Activated CD4-positive, alpha-beta T cell treated with anti-CD3 and anti-CD28 coated beads, Interleukin-2, amount 50 U/mL, for 16 hours (primary cell): ENCODE data around the gene ZCWPW1.

Experiments used
- DNase-seq: peaks from one replicate; pipeline ENCODE4 v3.0.0-alpha.2; 2020

The ZCWPW1 gene

GRCh38 chr7:100428199-100428966 is at the start of gene ZCWPW1:
Gene ZCWPW1 (minus strand): TSS chr7:100428703. CDS start chr7:100420649, 8,054 bp downstream.
- DNase-seq, result peak; percentile 97

DNA sequence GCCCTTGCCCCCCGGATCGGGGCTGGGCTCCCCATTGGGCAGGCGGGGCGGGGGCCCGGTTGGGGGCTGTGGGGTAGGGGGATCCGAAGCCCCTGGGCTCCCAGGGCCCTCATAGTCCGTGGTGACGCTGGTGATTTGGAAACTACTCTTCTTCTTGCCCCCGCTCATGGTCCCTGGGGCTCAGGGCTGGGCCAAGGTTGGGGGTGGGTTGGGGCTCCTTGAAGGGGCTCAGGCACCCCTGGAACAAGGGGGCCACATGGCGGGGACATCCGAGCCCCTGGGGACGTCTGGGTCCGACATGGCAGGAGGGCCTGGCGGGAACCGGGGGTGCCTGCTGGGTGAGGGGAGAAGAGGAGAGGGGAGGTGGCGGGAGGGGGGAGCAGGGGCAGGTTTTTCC is 49.4 kb upstream of the ZCWPW1 start:
- no peak for DNase-seq

GRCh38 chr7:100476903-100477870 is 48.7 kb upstream of the ZCWPW1 start:
- DNase-seq, result peak; percentile 43

GRCh38 chr7:100476101-100476780 is 47.7 kb upstream of the ZCWPW1 start:
- no peak for DNase-seq

DNA sequence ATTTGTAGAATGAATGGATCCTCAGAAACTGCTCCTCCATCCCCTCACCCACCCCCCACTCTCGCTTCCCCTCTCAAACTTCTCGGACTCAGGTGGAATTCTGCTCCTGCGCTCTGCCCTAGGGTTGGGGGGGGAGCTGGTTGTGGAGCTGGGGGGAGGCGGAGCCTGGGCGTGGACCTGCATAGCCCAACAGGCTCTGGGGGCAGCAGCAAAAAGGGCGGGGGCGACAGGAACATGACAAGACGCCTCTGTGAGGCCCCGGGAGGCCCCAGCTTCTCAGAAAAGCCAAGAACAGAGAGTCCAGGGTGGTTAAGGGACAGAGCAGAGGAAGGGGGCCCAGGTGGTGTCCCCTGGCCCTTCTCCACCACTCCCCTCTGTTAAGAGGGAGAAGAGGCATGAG is 47.0 kb upstream of the ZCWPW1 start:
- no peak for DNase-seq

DNA sequence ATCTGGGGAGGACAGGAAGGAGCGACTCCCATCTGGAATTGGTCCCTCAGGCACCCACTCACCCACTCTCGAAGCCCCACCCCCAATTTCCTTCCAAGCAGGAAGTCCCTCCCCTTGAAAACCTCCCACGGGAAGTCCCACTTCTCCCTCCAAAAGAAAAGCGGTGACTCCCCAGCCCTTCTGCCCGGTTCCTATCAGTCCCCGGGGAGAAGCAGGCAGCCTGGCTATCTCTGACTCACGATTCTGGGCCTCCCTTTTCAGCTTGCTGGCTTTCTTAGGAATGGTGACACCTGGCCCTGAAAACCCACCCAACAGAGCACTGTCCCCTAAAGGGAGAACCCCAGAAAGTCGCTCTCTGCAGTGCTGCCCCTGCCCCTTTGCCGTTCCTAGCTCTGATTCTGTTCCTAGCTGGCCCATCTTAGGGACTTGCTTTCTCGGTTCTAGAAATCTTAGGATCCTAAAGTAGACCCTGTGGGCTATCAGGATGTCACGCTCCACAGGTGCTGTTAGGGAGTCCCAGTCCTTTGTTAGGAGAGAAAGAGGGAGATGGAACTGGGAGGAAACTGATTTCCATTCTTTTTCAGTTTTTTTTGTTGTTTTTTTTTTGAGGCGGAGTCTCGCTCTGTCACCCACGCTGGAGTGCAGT is 44.5 kb upstream of the ZCWPW1 start:
- DNase-seq, result no peak

DNA sequence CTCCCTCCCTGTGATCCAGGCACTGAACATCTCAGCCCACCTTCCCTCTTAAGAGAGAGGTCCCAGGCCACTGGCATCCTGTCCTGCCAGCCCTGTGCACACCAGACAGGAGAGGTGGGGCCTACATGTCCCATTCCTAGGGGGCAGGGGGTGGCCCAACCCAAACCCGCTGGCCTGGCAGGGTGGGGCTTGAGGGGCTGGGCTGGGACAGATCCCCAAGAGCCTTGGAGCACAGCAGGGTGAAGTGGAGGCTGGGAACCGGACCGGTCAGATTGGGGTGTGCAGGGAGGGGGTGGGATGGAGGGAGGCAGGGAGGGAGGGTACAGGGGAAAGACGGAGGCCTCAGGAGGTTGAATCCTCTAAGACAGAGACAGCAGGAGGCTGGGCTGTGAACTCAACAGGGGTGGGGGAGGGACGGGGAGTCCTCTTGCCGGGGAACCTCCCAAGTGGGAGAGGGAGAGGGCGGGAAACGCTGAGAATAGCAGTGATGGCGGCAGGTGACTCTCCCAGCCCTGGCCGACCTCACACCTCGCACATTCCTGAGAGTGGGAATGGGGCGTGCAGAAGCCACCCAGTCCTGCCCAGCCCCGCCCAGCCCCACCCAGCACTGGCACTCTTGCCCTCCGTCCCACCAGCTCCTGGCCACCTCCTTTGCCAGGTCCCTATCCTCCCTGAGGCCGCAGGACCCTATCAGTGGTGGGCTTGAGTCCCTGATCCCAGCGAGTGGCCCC is 43.8 kb upstream of the ZCWPW1 start:
- no peak for DNase-seq

GRCh38 chr7:100471021-100471420 is 42.5 kb upstream of the ZCWPW1 start:
- no peak for DNase-seq

DNA sequence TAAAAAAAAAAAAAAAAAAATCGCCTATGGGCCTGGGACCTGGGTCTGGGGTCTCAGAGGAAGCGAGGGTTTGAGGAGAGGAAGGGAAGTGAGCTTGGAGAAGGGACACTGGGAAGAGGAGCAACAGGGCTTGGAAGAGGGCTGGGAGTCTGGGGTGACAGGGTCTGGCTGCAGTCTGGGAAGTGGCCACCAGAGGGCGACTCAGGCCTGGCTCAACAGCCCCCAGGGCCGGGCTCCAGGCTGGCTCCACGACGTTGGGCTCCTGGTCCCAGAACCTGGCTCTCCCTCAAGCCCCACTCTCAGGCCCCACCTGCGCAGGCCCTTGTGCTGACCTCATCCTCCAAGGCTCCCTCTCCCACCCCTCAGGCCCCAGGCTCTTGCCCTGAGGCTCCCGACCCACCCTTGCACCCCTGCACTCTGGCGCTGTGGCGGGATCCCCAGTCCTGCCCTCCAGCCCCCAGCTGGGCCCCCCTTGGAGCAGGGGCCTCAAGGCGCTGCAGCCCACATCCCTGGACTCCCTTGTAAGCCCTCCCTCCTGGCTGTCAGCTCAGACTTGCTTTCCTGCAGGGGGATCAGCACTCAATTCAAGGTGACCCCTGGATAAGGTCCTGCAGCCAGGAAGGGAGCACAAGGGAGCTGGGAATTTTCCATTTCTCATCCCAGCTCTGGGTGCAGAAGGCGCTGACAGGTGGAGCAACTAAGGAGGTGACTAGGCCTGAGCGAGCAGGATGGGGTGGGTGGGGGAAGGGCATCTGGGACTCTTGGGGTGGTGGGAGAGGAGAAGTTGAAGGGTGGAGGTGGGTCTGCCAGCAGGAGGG is 40.9 kb upstream of the ZCWPW1 start:
- peak; percentile 81 for DNase-seq

DNA sequence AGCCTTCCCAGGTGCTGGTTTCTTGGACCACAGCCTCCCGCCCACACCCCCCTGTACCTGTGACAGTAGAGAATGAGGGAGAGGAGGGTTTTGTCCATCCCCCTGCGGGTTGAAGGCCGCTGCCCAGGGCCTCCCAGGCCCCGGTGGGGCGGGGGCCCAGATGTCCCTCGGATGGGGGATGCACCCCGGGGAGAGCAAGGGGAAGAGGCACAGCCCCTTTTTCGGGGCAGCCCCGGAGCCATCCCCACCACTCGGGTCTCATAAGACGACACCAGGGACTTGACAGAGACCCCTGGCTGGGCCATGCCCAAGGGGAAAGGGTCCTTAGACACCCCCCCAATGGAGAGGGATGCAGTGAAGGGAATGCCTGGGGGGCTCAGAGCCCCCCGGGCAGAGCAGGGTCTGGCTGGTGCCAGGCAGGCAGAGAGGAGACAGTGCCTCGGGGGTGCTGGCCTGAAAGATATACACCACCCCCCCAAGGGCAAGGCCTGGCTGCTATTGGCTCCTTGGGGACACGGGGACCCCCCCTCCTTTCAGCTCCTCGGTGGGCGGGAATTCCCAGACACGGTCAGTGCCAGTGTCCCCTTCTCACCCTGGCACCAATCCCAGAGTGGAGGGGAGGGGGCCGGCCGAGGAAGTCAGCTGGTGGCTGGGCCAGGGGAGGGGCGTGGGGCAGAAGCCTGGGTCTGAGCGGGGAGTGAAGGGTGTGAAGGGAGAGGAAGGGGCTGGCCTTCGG is 39.3 kb upstream of the ZCWPW1 start:
- DNase-seq, result no peak

- DNase-seq, result no peak
These were observed 38.4 kb upstream of the ZCWPW1 start for GRCh38 chr7:100466653-100467605.

- DNase-seq, result no peak
These were observed 37.3 kb upstream of the ZCWPW1 start for GRCh38 chr7:100465702-100466311.

DNA sequence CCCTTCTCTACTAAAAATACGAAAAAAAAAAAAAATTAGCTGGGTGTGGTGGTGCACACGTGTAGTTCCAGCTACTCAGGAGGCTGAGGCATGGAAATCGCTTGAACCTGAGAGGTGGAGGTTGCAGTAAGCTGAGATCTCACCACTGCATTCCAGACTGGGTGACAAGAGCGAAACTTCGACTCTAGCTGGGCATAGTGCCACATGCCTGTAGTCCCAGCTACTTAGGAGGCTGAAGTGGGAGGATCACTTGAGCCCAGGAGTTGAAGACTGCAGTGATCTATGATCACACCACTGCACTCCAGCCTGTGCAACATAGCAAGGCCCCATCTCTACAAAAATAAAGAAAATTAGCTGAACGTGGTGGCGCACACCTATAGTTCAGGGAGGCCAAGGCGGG is 36.8 kb upstream of the ZCWPW1 start:
- DNase-seq, result no peak

DNA sequence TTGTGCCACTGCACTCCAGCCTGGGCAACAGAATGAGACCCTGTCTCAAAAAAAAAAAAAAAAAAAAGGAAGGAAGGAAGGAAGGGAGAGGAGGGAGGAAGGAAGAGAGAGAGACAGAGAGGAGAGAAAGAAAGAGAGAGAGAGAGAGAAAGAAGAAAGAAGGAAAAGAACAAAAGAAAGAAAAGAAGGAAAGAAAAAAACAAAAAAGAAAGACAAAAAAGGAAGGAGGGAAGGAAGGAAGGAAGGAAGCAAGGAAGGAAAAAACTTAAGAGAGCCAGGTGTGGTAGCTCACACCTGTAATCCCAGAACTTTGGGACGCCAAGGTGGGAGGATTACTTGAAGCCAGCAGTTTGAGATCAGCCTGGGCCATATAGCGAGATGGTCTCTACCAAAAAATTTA is 36.3 kb upstream of the ZCWPW1 start:
- DNase-seq, result no peak

DNA sequence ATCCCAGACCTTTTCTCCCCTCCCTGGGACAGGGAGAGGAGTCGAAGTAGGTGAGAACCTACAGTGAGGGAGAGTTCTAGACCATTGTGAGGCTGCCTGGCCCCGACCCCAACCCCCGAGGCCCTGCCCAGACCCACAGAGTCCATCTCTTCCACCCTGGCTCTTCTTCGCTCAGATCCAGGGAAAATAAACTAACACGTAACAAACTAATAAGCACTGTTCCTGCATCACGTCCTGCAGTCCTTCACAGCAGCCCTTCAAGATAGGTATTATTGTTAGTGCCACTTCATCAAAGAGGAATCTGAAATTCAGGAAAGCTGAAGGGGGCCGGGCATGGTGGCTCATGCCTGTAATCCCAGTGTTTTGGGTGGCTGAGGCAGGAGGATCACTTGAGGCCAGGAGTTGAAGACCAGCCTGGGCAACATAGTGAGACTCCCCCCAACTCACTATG is 35.7 kb upstream of the ZCWPW1 start, which contains the start of gene SPACDR:
Gene SPACDR (minus strand): TSS at position 51 of the 451 bp plus-strand sequence. CDS start 235 bp downstream, outside the sequence.
- DNase-seq, result no peak

- DNase-seq, result no peak
These were observed 28.5 kb upstream of the ZCWPW1 start for GRCh38 chr7:100457033-100457432.

DNA sequence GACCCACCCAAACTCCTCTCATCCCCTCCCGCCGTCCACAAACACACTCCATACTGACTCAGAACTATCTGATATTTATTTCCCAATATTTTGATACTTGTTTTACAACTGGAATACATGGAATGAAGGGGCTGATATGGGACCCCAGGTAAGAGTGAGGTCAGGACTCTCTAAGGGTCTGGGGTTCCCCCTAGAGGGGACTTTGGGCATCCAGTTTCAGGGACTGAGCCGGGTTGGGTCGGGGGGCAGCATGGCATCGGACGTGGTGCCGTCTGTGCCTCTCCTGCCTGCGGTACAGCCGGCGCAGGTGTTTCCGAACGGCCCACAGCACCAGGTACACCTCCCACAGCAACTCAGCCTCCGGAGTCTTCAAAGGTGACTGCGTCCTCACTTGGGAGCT is 28.1 kb upstream of the ZCWPW1 start:
- DNase-seq, result no peak

GRCh38 chr7:100455206-100455605 is 26.7 kb upstream of the ZCWPW1 start:
- no peak for DNase-seq
